GM13976 (cell line): ENCODE data around the gene COX11.

ENCODE experiments used
- DNase-seq: peaks from one replicate; pipeline ENCODE4 v3.0.0; 2012; ENCODE audit warnings: low spot score
- CTCF ChIP-seq: IDR thresholded peaks from 2 replicates; pipeline ENCODE4 v1.5.1; 2012; ENCODE audit warnings: borderline replicate concordance, mild to moderate bottlenecking; ENCODE audit not compliant: insufficient read depth; ENCODE audit errors: extremely low read depth, missing control alignments, control extremely low read depth
- in situ Hi-C: fragments of 300-500 bp; cut with MboI; formaldehyde crosslinking; loops from one replicate; pipeline ENCODE4 v1.12.0; 2022; ENCODE audit warnings: low sequenced_read_pairs, mixed read lengths, inconsistent platforms; ENCODE audit not compliant: unreplicated experiment

COX11 gene

GRCh38 chr17:54948380-54948779 is 20.1 kb downstream of the COX11 start:
- DNase-seq, result no peak
- in situ Hi-C loops, result no loop called here
- no peak for TF ChIP-seq CTCF

- no peak for TF ChIP-seq CTCF
- in situ Hi-C loops, result no loop called here
- DNase-seq, result no peak
Measured at GRCh38 chr17:54947396-54947795, 21.1 kb downstream of the COX11 start.

GRCh38 chr17:54945671-54946070 is 22.8 kb downstream of the COX11 start:
- in situ Hi-C loops, result no loop called here
- no peak for DNase-seq
- no peak for TF ChIP-seq CTCF

DNA sequence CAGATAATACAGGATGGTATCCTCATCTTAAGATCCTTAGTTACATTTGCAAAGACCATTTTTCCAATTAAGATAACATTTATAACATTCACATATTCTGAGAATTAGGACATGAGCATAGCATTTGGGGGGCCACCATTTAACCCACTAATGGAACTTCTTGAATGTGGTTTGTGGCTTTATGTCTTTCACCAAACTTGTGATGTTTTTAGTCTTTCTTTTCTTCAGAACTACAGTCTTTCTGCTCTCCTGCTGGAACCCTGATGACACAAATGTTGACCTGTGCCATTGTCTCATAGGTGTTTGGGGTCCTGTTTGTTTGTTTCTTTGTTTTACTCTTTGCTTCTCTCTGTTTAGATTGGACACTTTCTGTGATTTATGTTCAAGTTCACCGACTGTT is 23.2 kb downstream of the COX11 start:
- TF ChIP-seq CTCF, result no peak
- no peak for DNase-seq
- in situ Hi-C loops, result no loop called here

DNA sequence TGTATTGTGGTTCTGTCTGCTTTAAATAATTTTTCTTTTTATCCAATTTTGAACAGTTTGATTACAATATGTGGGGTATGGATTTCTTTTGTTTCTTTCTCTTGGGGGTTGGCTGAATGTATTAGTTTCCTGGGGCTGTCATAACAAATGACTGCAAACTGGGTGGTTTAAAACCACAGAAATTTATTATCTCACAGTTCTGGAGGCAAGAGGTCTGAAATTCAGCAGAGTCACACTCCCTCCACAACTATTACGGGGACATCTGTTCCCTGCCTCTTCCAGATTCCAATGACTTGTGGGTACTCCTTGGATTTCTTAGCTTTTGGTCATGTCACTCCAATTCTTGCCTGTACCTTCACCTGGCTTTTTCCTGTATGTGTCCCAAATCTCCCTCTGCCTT is 23.7 kb downstream of the COX11 start:
- DNase-seq, result no peak
- TF ChIP-seq CTCF, result no peak
- in situ Hi-C loops, result no loop called here

DNA sequence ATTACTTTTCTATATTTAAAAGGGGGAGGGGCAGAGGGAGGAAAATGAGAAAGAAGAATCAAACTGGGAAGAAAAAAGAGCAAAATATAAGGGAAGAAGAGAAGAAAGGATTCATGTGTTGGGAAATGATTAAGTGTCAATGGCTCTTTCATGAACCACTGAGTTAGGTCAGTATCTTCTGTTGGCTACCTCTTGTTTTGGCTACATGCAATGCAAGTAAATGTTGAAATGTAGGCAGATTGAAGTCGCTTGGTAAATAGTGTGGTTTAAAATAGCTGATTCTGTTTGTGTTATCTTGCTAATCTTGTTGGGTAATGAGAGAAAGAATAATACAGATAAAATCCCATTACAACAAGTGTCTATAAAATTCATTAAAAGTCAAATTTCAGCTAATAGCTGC is 27.2 kb downstream of the COX11 start:
- in situ Hi-C loops, result no loop called here
- no peak for DNase-seq
- no peak for TF ChIP-seq CTCF

DNA sequence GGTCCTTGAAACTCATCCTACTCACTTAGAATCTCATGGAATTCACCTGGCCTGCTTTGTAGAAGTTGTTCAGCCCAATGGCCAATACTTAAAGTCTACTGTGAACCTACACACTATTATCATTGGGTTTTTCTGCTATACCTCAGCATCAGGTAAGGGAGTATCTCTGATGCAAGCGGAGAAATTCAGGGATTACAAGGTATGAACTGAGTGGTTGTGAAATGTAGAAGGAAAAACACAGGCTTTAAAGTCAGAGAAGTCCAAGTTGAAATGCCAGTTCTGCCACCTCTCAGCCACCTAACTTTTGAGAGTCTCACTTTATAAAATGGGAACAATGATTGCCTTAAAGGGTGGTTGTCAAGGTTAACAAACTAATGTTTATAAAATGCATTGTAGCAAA is 31.0 kb downstream of the COX11 start:
- in situ Hi-C loops, result no loop called here
- no peak for DNase-seq
- no peak for TF ChIP-seq CTCF
